ENCODE data around the gene DDX25.

- no peak for TF ChIP-seq CTCF (conservative IDR thresholded peaks at IDR 0.05; ENCODE audit: low read depth, low read length)
- TF ChIP-seq POLR2A (IDR thresholded peaks at IDR 0.05; ENCODE audit: low read depth, low read length): no peak
- TF ChIP-seq RCOR1 (IDR thresholded peaks at IDR 0.05; ENCODE audit: insufficient replicate concordance, low read length): no peak
- TF ChIP-seq RFX5 (IDR thresholded peaks at IDR 0.05; ENCODE audit: low read depth, low read length): no peak
- no peak for TF ChIP-seq MAZ (IDR thresholded peaks at IDR 0.05; ENCODE audit: borderline replicate concordance, low read depth, low read length)
- TF ChIP-seq USF2 (IDR thresholded peaks at IDR 0.05; ENCODE audit: low read depth, low read length): no peak
- TF ChIP-seq MAFK (IDR thresholded peaks at IDR 0.05; ENCODE audit: low read depth, low read length): no peak
- no peak for TF ChIP-seq BHLHE40 (IDR thresholded peaks at IDR 0.05; ENCODE audit: low read depth, low read length)
- no peak for TF ChIP-seq CHD1 (IDR thresholded peaks at IDR 0.05; ENCODE audit: low read depth, low read length)
Observed at GRCh38 chr11:125956391-125957134, 52.3 kb downstream of the DDX25 start.

Measured in IMR-90 (cell line).